HG03135 (cell line): ENCODE measurements around the gene CT47C1.
"Not testable (repeated sequence)": the region's sequence is repeated elsewhere in the genome, so short reads cannot be mapped to it uniquely, and the experiment has no call there.

Source experiments
- ATAC-seq: cut with Tn5 transposase; IDR thresholded peaks from one replicate; pipeline ENCODE4 v1.9.1; 2021; ENCODE audit warnings: mild to moderate bottlenecking, moderate library complexity; ENCODE audit not compliant: unreplicated experiment

The CT47C1 gene

GRCh38 chrX:119072744-119073143 lies at the start of gene CT47C1:
TSS of gene CT47C1 (plus strand) at chrX:119072993. CDS start at chrX:119073226, 233 bp downstream.
- no peak for ATAC-seq

- ATAC-seq: no peak
These were observed 46.9 kb upstream of the CT47C1 start for GRCh38 chrX:119025900-119026299.

- ATAC-seq: not testable (repeated sequence)
These were observed 46.4 kb upstream of the CT47C1 start for GRCh38 chrX:119026344-119026743.

- not testable (repeated sequence) for ATAC-seq
These were observed 44.6 kb upstream of the CT47C1 start for GRCh38 chrX:119027960-119028732.

GRCh38 chrX:119028733-119029330 lies 44.0 kb upstream of the CT47C1 start:
- no peak for ATAC-seq

GRCh38 chrX:119029656-119030055 lies 43.1 kb upstream of the CT47C1 start:
- not testable (repeated sequence) for ATAC-seq

GRCh38 chrX:119030990-119031389 lies 41.8 kb upstream of the CT47C1 start:
- no peak for ATAC-seq

- no peak for ATAC-seq
These were observed 36.4 kb upstream of the CT47C1 start for GRCh38 chrX:119036107-119037029.

GRCh38 chrX:119040432-119040831 lies 32.4 kb upstream of the CT47C1 start:
- no peak for ATAC-seq

GRCh38 chrX:119041175-119041574 lies 31.6 kb upstream of the CT47C1 start:
- no peak for ATAC-seq

- no peak for ATAC-seq
These were observed 30.8 kb upstream of the CT47C1 start for GRCh38 chrX:119042040-119042439.

GRCh38 chrX:119042996-119043395 lies 29.8 kb upstream of the CT47C1 start:
- ATAC-seq: no peak

- ATAC-seq: no peak
These were observed 26.9 kb upstream of the CT47C1 start for GRCh38 chrX:119045884-119046283.

GRCh38 chrX:119055687-119056086 lies 17.1 kb upstream of the CT47C1 start:
- no peak for ATAC-seq

- ATAC-seq: no peak
These were observed 9.9 kb upstream of the CT47C1 start for GRCh38 chrX:119062750-119063374.

- ATAC-seq: no peak
These were observed 9.4 kb upstream of the CT47C1 start for GRCh38 chrX:119063428-119063827.

- ATAC-seq: no peak
These were observed 5.6 kb upstream of the CT47C1 start for GRCh38 chrX:119067023-119067739.

GRCh38 chrX:119069128-119069527 lies 3.7 kb upstream of the CT47C1 start:
- no peak for ATAC-seq

- no peak for ATAC-seq
These were observed 3.0 kb upstream of the CT47C1 start for GRCh38 chrX:119069762-119070161.

GRCh38 chrX:119071381-119071780 lies 1.4 kb upstream of the CT47C1 start:
- peak; percentile 86 for ATAC-seq
